Occipital lobe (tissue), 2 donors: ENCODE measurements around the gene INO80. TPM values are rescaled to one million over a fixed set of nuclear protein-coding genes. Genes with fewer than 3 reads are reported as not detected.
"Not testable (repeated sequence)": the region's sequence is repeated elsewhere in the genome, so short reads cannot be mapped to it uniquely, and the experiment has no call there.

Experiments
- DNase-seq: peaks from one replicate; lab custom pipeline; 2025; lab: John Stamatoyannopoulos, UW
- total RNA-seq: library from RNA; depleted of rRNA; stranded (reverse); fragments of >200 nt; gene quantifications from one replicate; pipeline ENCODE4 v1.2.3, GENCODE V29; 2014

The INO80 gene
- total RNA-seq, 1 donor from 2014 or later, result 50.8 TPM

GRCh38 chr15:41115652-41116115 is 396 bp downstream of the INO80 start:
- peak; percentile 57 for DNase-seq

GRCh38 chr15:41115161-41115651 is 874 bp downstream of the INO80 start:
- DNase-seq, result no peak

- no peak for DNase-seq
Measured at GRCh38 chr15:41106947-41107346, 9.1 kb downstream of the INO80 start.

- no peak for DNase-seq
Measured at GRCh38 chr15:41105348-41106334, 10.4 kb downstream of the INO80 start.

GRCh38 chr15:41104234-41104633 is 11.8 kb downstream of the INO80 start:
- no peak for DNase-seq

GRCh38 chr15:41102854-41103253 is 13.2 kb downstream of the INO80 start:
- no peak for DNase-seq

GRCh38 chr15:41096178-41096577 is 19.9 kb downstream of the INO80 start:
- no peak for DNase-seq

- no peak for DNase-seq
Measured at GRCh38 chr15:41085029-41085428, 31.1 kb downstream of the INO80 start.

GRCh38 chr15:41080144-41080543 is 35.9 kb downstream of the INO80 start:
- DNase-seq, result no peak

- no peak for DNase-seq
Measured at GRCh38 chr15:41079717-41080116, 36.4 kb downstream of the INO80 start.

GRCh38 chr15:41078879-41079278 is 37.2 kb downstream of the INO80 start:
- DNase-seq, result not testable (repeated sequence)

- DNase-seq, result no peak
Measured at GRCh38 chr15:41078125-41078524, 38.0 kb downstream of the INO80 start.

- no peak for DNase-seq
Measured at GRCh38 chr15:41073028-41073427, 43.1 kb downstream of the INO80 start.

- no peak for DNase-seq
Measured at GRCh38 chr15:41072013-41072412, 44.1 kb downstream of the INO80 start.

- no peak for DNase-seq
Measured at GRCh38 chr15:41066516-41066915, 49.6 kb downstream of the INO80 start.

GRCh38 chr15:41061667-41062066 is 54.4 kb downstream of the INO80 start:
- no peak for DNase-seq

GRCh38 chr15:41060505-41060904 is 55.6 kb downstream of the INO80 start:
- DNase-seq, result no peak

- no peak for DNase-seq
Measured at GRCh38 chr15:41056810-41057209, 59.3 kb downstream of the INO80 start.

- no peak for DNase-seq
Measured at GRCh38 chr15:41055706-41056105, 60.4 kb downstream of the INO80 start.

GRCh38 chr15:41051139-41051538 is 64.9 kb downstream of the INO80 start:
- DNase-seq, result no peak

GRCh38 chr15:41048852-41049251 is 67.2 kb downstream of the INO80 start:
- DNase-seq, result no peak

GRCh38 chr15:41048397-41048796 is 67.7 kb downstream of the INO80 start:
- DNase-seq, result no peak

- DNase-seq, result no peak
Measured at GRCh38 chr15:41047474-41047873, 68.6 kb downstream of the INO80 start.
